DMS114 treated with DMSO at 0.1 percent for 48 hours (cell line): ENCODE data around the gene PIK3R3.
"Not testable (repeated sequence)": the region's sequence is repeated elsewhere in the genome, so short reads cannot be mapped to it uniquely, and the experiment has no call there.

Source experiments
- DNase-seq: peaks from one replicate; lab custom pipeline; 2025; ENCODE audit not compliant: unreplicated experiment; lab: John Stamatoyannopoulos, UW

PIK3R3 gene

DNA sequence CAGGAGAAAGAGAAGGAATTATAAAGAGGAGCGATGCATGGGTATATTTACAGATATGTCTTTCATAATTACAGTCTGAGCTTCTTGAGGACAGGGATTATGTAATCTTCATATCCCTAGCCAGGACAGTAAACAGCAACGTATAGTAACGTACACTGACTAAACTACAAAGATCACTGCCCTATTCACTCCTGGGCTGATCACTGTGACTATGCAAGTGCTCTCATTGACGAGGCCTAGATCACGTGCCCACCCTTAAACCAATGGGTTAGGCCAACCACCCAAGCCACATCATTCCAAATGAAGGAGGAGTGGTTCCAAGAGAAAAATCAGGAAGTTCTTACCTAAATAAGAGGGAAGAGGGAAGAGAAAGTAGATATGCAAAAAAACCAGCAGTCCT is 18.5 kb downstream of the PIK3R3 start:
- DNase-seq = no peak

DNA sequence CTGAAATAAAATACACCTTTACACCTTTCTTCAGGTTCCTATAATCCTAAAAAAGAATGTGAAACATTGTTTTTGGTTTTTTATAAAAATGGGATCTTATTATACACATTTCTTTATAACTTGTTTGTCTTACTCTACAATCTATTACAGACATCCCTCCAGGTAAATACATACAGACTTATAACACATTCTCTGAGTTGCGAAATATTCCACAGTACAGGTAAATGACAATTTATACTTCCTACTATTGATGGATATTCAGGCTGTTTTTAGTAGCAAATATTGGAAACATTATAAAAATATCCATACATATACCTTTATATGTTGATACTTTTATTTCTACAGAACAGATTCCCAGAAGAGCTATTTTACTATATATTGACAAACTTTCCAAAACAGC is 20.3 kb downstream of the PIK3R3 start:
- DNase-seq = no peak

DNA sequence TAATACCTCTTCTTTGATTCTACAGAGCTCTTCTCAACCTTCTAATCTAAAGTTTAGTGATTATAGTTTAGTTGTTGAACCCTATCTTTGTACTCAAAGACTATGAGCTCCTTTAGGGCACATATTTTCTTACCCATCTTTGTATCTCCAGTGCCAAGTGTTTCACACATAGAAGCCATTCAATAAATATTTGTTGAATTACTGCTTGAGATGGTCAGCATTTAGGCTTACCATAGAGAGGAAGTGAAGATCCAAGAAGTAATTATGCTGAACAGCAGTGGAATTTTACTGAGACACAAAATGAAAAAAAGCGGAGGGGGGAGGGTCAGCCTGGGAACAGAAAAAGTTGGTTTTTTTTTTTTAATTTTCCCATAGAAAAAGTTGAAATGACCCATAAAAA is 21.9 kb downstream of the PIK3R3 start:
- no peak for DNase-seq

DNA sequence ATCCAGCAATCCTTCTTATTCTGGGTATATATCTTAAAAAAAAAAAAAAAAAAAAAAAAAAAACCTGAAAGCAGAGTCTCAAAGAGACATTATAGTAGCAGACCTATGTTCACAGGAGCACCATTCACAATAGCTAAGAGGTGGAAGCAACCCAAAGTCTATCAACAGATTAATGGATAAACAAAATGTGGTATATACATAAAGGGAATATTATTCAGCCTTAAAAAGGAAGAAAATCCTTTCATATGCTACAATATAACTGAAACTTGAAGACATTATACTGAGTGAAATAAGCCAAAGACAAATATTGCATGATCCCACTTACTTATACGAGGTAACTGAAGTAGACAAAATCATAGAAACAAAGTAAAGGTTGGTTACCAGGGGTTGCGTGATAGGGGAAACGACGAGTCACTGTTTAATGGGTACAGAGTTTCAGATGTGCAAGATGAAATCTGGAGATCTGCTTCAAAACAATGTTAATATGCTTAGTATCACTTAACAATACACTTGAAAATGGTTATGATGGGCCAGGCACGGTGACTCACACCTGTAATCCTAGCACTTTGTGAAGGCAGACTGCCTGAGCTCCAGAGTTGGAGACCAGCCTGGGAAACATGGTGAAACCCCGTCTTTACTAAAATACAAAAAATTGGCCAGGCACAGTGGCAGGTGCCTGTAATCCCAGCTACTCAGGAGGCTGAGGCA is 29.5 kb downstream of the PIK3R3 start:
- DNase-seq = no peak

DNA sequence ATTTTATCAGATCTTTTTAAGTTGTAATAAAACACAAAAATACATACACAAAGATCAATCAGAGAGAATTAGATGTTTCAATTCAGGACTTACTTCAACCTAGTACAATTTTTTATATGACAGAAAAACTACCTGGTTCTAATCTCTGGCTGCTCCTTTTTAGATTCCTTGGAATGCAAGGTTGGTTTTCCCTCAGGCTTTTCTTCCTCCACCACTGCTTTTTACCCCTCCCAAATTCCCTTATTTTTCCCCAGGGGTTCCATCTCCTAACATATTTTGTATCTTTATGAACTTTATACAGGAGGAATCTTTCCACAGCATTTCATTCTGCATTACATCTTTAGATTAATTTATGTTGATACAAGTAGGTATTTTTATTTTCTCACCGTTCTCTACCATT is 33.2 kb downstream of the PIK3R3 start:
- DNase-seq = no peak

DNA sequence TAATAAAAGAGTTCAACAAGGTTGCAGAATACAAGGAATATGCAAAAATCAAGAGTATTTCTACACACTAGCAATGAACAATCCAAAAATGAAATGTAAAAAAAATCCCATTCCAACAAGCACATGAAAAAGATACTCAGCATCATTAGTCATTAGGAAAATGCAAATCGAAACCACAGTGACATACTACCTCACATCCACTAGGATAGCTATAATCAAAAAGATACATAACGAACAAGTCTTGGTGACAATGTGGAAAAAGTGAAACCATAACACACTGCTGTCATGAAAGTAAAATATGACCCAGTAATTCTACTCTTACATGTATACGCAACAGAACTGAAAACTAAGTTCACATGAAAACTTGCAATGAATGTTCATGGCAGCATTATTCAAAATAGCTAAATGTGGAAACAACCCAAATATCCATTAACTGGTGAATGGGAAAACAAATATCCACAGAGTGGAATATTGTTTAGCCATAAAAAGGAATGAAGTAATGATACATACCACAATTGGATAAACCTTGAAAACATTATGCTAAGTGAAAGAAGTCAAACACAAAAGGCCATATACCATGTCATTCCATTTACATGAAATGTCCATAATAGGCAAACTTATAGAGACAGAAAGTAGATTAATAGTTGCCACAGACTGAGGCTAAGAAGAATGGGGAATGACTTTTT is 34.3 kb downstream of the PIK3R3 start:
- DNase-seq = no peak

DNA sequence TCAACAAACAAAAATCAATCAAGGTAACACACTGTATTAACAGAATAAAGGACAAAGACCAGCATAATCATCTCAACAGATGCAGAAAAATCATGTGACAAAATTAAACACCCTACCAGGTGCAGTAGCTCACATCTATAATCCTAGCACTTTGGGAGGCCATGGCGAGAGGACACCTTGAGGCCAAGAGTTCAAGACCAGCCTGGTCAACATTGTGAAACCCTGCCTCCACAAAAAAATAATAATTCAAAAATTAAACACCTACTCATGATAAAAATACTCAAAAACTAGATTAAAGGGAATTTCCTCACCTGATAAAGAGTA is 35.3 kb downstream of the PIK3R3 start:
- DNase-seq = no peak

DNA sequence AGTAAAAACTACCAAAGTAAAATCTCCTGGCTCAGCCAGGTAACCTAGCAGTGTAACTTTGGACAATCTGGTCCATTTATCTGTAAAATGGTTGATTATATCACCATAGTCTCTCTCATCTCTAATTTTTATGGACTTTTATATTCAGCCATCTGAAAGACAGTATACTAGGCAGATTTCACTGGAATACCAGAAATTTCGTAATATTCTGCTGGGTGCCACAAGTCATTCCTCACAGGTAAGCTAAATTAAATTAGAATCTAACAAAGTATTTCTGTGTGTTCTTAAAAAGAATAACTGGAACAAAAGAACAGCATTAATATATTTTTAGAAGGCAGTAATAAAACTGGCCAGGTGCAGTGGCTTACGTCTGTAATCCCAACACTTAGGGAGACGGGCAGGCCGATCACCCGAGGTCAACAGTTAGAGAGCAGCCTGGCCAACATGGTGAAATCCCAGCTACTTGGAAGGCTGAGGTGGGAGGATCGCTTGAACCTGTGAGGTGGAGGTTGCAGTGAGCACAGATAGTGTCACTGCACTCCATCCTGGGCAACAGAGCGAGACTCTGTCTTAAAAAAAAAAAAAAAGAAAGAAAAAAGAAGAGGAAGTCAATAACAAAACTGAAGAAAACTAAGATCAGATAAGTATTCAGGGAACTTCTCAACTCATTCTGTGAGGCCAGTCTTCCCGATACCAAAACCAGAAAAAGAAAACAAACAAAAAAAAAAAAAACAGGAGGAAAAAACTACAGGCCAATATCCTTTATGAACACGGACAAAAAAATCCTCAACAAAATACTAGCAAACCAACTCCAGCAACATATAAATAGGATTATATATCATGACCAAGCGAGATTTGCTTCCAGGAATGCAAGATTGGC is 35.9 kb downstream of the PIK3R3 start:
- no peak for DNase-seq

DNA sequence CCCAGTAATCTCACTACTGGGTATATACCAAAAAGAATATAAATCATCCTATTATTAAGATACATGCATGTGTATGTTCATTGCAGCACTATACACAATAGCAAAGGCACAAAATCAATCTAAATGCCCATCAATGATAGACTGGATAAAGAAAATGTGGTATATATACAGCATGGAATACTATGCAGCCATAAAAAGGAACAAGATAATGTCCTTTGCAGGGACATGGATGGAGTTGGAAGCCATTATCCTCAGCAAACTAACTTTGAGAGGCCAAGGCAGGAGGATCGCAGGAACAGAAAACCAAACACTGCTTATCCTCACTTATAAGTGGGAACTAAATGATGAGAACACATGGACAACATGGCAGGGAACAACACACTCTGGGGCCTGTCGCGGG is 37.3 kb downstream of the PIK3R3 start:
- DNase-seq = not testable (repeated sequence)

DNA sequence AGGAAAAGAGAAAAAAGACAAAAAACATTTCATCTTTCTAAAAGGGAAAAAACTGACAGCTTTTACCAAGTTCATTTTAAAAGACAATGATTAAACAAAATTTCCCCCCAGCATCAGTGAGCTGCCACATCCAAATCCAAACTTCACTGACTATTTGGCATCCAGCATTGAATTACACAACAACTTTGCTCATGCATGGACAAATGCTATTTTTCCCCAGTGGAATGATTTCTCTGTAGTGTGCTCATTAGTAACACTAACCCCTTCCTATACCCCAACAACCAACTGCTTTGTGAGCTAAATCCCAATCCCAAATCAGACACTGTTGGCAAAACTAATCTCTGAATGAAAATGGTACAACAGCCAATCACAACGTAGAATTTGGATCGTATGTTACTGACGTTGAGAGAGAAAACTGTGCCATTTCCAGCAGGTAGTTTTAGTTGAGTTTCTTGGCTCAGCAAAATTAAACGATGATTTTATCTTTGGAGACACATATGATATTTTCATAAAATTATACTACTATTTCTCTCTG is 37.9 kb downstream of the PIK3R3 start:
- no peak for DNase-seq

DNA sequence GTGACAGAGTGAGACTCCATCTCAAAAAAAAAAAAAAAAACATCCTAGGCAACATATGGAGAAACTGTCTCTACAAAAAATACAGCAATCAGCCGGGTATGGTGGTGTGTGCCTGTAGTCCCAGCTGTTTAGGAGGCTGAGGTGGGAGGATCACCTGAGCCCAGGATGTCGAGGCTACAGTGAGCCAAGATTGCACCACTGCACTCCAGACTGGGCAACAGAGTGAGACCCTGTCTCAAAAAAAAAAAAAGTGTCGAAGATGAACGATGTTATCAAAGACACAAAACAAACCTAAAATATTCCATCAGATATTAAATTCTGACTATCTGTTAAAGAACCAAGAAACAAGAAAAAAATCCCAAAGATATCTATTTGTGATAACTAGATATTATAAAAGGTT is 38.6 kb downstream of the PIK3R3 start:
- not testable (repeated sequence) for DNase-seq

DNA sequence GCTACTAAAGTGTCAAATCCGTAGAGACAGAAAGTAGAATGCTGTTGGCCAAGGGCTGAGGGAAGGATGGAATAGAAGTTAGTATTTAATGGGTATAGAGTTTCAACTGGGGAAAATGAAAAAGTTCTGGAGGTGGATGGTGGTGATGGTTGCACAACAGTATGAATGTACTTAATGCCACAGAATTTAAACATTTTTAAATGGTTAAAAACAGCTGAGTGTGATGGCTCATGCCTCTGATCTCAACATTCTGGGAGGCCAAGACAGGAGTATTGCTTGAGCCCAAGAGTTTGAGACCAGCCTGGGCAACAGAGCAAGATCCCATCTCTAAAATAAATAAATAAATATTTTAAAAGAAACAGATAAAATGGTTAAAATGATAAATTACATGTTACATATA is 44.5 kb downstream of the PIK3R3 start:
- no peak for DNase-seq

DNA sequence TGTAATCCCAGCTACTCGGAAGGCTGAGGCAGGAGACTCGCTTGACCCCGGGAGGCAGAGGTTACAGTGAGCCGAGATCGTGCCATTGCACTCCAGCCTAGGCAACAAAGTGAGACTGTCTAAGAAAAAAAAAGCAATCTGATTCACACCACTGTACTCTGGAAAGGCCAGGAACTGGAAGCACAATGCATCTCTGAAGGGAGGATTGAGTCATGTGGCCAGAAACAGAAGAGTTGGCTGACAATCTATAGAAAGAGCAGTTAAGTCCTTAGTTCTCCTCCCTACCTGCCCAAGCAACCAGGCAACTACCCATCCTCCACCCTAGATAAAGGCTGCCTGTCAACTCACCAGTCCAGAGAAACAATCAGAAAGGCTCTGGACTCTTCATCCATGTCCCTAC is 45.9 kb downstream of the PIK3R3 start:
- no peak for DNase-seq

DNA sequence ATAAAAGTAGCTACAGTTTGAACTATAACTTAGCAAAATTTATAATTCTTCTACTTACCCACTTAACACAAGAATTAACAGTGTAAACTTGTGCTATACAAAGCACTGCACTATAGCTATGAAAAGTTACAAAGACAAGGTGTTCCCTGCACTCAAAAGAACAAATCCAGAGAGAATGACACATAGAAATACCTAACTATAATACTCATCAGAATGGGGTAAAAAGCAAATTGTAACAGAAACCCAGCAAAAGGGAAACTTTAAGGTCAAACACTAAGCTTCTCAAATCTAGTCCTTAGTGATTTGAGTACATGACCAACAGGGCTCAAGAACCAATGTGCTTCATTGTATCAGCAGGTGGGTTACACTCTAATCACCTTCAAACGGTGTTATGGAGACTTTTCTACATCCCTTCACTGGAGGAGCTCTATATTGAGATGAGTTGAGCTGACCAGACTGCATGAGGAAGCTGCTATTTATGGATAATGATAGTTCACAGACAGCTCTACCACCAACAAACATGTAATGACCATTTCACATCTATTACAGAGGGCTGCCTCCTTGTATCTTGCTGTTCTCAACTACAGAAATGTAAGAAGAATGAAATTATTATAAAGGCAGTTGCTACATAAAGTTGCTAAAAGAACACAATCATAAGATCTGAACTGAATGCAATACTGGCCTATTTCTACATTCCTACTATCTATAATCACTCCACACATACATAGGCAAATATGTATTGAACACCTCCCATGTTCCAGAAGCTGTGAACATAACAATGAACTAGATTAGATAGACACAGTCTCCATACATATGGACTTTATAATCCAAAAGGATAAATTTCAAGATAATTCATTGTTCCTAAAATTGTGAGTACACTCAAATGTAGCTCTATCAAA is 47.6 kb downstream of the PIK3R3 start:
- no peak for DNase-seq

DNA sequence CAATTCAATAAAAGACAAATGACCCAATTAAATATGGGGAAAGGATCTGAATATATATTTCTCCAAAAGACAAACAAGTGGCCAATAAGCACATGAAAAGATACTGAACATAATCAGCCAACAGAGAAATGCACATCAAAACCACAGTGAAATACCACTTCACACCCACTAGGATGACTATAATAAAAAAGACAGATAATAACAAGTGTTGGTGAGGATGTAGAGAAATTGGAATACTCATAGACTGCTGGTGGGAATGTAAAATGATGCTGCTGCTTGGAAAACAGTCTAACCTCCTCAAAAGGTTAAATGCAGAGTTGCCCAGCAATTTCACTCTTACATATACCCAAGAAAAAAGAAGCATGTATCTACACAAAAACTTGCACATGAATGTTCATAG is 48.9 kb downstream of the PIK3R3 start:
- no peak for DNase-seq

DNA sequence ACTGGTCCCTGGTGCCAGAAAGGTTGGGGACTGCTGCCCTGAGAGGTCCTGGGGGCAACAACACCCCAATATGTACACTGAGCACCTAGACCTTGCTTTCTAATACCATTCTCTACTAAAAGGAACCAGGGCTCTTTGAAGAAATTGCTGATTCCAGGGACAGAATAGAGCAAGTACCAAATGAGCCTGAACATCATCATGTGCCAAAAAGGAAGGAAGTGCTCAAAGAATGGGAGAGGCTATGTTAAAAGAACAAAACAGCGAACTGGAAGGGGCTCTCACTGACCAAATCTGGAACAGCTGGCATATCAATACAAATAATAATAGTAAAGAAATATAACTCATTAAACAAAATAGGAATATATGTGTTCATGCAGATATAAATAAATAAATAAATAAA is 50.8 kb downstream of the PIK3R3 start:
- no peak for DNase-seq

DNA sequence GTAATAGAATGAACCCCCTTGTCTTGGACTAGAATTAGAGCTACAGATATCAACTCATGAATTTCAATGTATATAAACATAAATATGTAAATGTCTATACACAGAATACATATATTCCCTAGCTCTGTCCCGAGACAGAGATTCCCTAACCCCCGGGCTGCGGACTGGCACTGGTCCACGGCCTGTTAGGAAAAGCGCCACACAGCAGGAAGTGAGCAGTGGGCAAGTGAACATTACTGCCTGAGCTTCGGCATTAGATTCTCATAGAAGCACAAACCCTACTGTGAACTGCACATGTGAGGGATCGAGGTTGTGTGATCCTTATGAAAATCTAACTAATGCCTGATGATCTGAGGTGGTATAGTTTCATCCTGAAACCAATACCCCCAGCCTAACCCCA is 51.2 kb downstream of the PIK3R3 start:
- DNase-seq = no peak

DNA sequence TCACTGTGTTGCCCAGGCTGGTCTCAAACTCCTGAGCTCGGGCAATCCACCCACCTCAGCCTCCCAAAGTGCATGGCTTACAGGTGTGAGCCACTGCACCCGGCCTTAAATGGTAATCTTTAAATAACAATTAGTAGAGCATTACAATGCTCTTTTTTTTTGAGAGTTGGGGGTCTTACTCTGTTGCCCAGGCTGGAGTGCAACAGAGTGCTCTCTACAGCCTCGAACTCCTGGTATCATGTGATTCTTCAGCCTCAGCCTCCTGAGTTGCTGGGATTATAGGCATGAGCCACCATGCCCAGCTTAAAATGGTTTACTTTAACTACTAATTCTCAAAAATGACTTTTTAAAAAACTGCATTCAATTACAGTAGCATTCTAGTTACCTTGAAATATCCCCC is 52.2 kb downstream of the PIK3R3 start:
- DNase-seq = no peak

DNA sequence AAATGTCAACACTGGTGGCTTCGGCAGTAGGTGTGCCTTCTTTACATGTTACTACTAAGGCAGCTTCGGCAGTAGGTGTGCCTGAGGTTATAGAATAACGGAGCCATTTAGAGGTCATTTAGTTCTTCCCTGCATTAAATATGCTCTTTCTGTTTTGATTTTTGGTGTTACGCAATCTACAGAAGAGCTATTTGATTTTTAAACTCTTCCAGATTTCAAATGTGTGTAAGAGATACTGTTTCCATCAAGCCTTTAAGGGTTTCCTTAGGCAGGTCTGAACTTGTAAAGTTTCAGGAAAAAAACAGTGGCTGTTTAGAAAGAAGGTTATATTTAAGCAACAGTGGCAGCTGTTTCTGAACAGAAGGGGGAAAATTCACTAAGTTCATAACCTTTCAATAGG is 54.8 kb downstream of the PIK3R3 start:
- DNase-seq = no peak

DNA sequence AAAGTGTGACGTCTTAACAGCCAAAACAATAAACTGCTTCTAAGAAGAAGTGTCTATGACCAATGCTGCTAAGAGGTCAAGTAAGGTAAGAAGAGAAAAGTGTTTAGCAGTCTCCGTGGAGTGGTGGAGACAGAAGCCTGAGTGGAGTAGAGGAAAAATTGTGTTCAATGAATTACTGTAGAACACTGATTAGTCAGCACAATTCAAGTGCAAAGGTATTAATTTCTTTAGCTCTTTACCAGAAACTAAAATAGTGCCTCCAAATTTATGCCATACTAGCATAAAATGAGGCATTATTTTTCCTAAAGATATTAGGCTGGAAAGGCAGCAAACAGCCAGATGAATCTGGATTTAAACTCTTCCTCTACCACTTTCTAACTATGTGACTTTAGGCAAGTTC is 56.1 kb downstream of the PIK3R3 start:
- no peak for DNase-seq

DNA sequence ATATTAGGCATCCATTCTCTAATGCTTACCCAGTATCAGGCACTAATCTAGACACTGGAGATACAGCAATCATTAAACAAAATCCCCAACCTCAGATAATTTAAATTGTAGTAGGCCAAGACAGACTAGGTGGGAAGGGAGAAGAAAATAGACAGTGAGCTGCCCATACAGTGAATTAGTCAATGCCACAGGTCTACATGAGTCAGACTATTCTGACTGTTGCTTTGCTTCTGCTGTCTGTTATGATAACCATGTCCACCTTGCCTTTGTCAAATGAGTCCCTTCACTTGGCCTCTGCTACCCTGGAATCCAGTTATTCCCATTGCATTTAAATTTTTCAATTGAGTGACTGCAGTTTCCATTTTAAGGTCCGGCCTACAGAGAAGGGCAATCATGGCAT is 59.5 kb downstream of the PIK3R3 start:
- no peak for DNase-seq
